Measurements from ENCODE around the gene PAX7. TPM values are rescaled to one million over a fixed set of nuclear protein-coding genes. Genes with fewer than 3 reads are reported as not detected.
A peak's percentile ranks its signal among the peaks of the same experiment; 100 is the strongest.

PAX7 gene
- total and polyA plus RNA-seq, 2 of the 4 experiments (the other 2 are of a cell fraction) = not detected

- Histone ChIP-seq H3K9me3 (ENCODE audit: control insufficient read depth, insufficient read depth, low read length) (no peaks in the 10 kb centered on the region), H3K23ac (ENCODE audit: low read depth, low read length) (no peak overlapping the region), H3K4me2 (ENCODE audit: low read depth, low read length) (no peak overlapping the region), H3K56ac (ENCODE audit: extremely low read depth, insufficient read depth, low read length) (no peak overlapping the region), H2AK5ac (ENCODE audit: low read depth, low read length) (no peak overlapping the region), H3K27me3 (ENCODE audit: control insufficient read depth, insufficient read depth, low read length) (peaks cover 2% of the 10 kb centered on the region; the same call in 1 of the 2 replicates), H3K9me1 (ENCODE audit: insufficient read depth, low read length) (no peaks in the 10 kb centered on the region), H2AFZ (replicated peaks; ENCODE audit: low read length, poor library complexity) (peak overlapping the region; percentile 43), H3K27ac (ENCODE audit: insufficient read depth, low read length) (no peak overlapping the region), H3K36me3 (ENCODE audit: control insufficient read depth, insufficient read depth, low read length) (no peaks in the 10 kb centered on the region), H3K14ac (replicated peaks; ENCODE audit: low read depth, low read length) (no peak overlapping the region), H4K20me1 (ENCODE audit: insufficient read depth, low read length) (no peaks in the 10 kb centered on the region), H2BK15ac (ENCODE audit: low read depth, low read length) (no peak overlapping the region), H2BK20ac (ENCODE audit: low read depth, low read length) (no peak overlapping the region), H3K79me1 (ENCODE audit: low read depth in 1 of 2, low read length in 2 of 2) (no peaks in the 10 kb centered on the region), H2BK120ac (ENCODE audit: low read depth, low read length) (no peak overlapping the region), H2BK5ac (ENCODE audit: low read depth, low read length, poor library complexity, severe bottlenecking) (no peak overlapping the region), H4K5ac (ENCODE audit: low read depth, low read length) (no peak overlapping the region), H3K4me3 (ENCODE audit: insufficient read depth, low read depth, low read length) (no peak overlapping the region), H4K91ac (ENCODE audit: insufficient read depth, low read depth, low read length) (no peak overlapping the region), H3K9ac (ENCODE audit: low read depth, low read length) (no peak overlapping the region), H3K18ac (ENCODE audit: low read depth, low read length) (no peak overlapping the region), H3K4me1 (ENCODE audit: control insufficient read depth, insufficient read depth, low read length) (no peaks in the 10 kb centered on the region), H2AK9ac (replicated peaks; ENCODE audit: low read depth, low read length, poor library complexity) (no peak overlapping the region), H3K4ac (ENCODE audit: low read depth, low read length) (no peak overlapping the region), H4K8ac (ENCODE audit: low read depth in 2 of 2, low read length in 2 of 2) (no peak overlapping the region)
- DNase-seq = no peak
- in situ Hi-C loops (cut with MboI; ENCODE audit: low sequenced_read_pairs) = loop anchor here (5.0 to 10.0 kb wide), 2 partner anchors 223 to 275 kb away; no protein-coding TSS in a partner anchor
- no TSS peak for BruUV-seq (replicated peaks)
- 25% methylated on average over 2 of the region's 9 CpGs; no CpG with 5 or more reads in 1 of the 2 experiments for WGBS, 2 experiments (ENCODE audit: extremely low coverage in 2 of 2, insufficient read length in 1 of 2)
- CTCF ChIA-PET = interaction anchor here (0.6 kb wide), 1 partner anchor 613 kb away, joined by 3 read pairs; no protein-coding TSS in a partner anchor
- intact Hi-C loops (cut with micrococcal nuclease) = loop anchor here (10.0 kb wide), 1 partner anchor 495 kb away; no protein-coding TSS in a partner anchor
- no peak for TF ChIP-seq RCOR1 (IDR thresholded peaks at IDR 0.05; ENCODE audit: insufficient replicate concordance, low read length)
- no peak for TF ChIP-seq MAZ (IDR thresholded peaks at IDR 0.05; ENCODE audit: borderline replicate concordance, low read depth, low read length)
- no peak for TF ChIP-seq RAD21 (IDR thresholded peaks at IDR 0.05; ENCODE audit: low read length)
- TF ChIP-seq RFX5 (IDR thresholded peaks at IDR 0.05; ENCODE audit: low read depth, low read length) = no peak
- no peak for TF ChIP-seq FOS (IDR thresholded peaks at IDR 0.05; ENCODE audit: low read depth, low read length)
- no peak for TF ChIP-seq CTCF (conservative IDR thresholded peaks at IDR 0.05; ENCODE audit: low read depth, low read length)
- TF ChIP-seq MXI1 (IDR thresholded peaks at IDR 0.05; ENCODE audit: borderline replicate concordance, low read depth, low read length) = no peak
- TF ChIP-seq MAFK (IDR thresholded peaks at IDR 0.05; ENCODE audit: low read depth, low read length) = no peak
- TF ChIP-seq ELK1 (IDR thresholded peaks at IDR 0.05; ENCODE audit: borderline replicate concordance, low read depth, low read length) = no peak
- no peak for TF ChIP-seq BHLHE40 (IDR thresholded peaks at IDR 0.05; ENCODE audit: low read depth, low read length)
- TF ChIP-seq CEBPB (IDR thresholded peaks at IDR 0.05; ENCODE audit: low read depth, low read length) = no peak
- TF ChIP-seq CHD1 (IDR thresholded peaks at IDR 0.05; ENCODE audit: low read depth, low read length) = no peak
- TF ChIP-seq SMC3 (IDR thresholded peaks at IDR 0.05; ENCODE audit: low read depth, low read length) = no peak
- POLR2A ChIA-PET (ENCODE audit: unreplicated experiment) = no interaction called here
- dilution Hi-C loops (cut with HindIII; ENCODE audit: low sequenced_read_pairs, unreplicated experiment) = no loop called here
- ATAC-seq (ENCODE audit: low read depth) = no peak
Observed at GRCh38 chr1:18599704-18600103, 30.9 kb upstream of the PAX7 start.

Data from IMR-90 (cell line).